Measurements from ENCODE around the gene FGF22. TPM values are rescaled to one million over a fixed set of nuclear protein-coding genes. Genes with fewer than 3 reads are reported as not detected.
"Not testable (repeated sequence)": the region's sequence is repeated elsewhere in the genome, so short reads cannot be mapped to it uniquely, and the experiment has no call there.

Gene FGF22
- polyA plus RNA-seq, 1 donor from 2014 or later, result 0.48 TPM

DNA sequence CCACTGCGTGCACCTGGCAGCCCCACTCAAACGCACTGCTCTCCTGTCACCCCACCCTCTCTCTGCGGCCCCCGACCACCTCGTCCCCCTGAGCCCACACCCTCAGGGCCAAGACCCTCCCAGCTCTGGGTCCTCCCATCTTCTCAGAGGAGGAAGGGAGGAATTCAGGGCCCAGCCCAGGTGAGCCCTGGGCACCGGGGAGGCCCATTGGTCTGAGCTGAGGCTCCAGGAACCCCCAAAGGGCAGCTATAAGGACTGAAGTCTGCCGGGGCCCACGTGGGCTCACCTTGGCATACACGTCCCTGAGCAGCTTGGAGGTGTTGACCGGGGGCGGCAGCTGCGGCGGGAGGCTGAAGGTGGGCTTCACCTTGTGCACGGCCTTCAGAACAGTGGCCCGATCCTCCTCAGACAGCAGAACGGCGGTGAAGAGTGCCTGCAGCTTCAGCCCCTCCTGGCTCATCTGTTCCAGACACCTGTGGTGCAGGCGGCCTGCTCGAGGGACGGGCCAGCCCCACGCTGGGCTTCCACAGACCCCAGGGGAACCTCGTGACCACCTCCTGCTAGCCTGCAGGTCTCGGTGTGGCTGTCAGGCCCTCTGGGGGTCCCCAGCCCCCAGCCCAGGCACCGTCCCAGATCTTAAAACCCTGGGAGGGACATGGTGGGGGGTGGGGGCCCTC is 15.1 kb upstream of the FGF22 start:
- H3K4me2 ChIP-seq (ENCODE audit: low read length), result no peak overlapping the region
- H4K20me1 ChIP-seq (ENCODE audit: insufficient read depth), result no peaks in the 10 kb centered on the region
- H3K4me3 ChIP-seq (ENCODE audit: low read length), result no peak overlapping the region
- no peak for TF ChIP-seq CTCF (IDR thresholded peaks at IDR 0.05; ENCODE audit: poor library complexity, severe bottlenecking)
- TF ChIP-seq EP300 (conservative IDR thresholded peaks at IDR 0.05; ENCODE audit: poor library complexity, severe bottlenecking), result no peak
- TF ChIP-seq REST (IDR thresholded peaks at IDR 0.05; ENCODE audit: borderline replicate concordance), result no peak
- no peak for TF ChIP-seq RAD21 (conservative IDR thresholded peaks at IDR 0.05)
- TF ChIP-seq SMC3 (conservative IDR thresholded peaks at IDR 0.05; ENCODE audit: poor library complexity), result no peak
- no peak for TF ChIP-seq MXI1 (conservative IDR thresholded peaks at IDR 0.05; ENCODE audit: poor library complexity, severe bottlenecking)
- no peak for TF ChIP-seq EZH2 (IDR thresholded peaks at IDR 0.05; ENCODE audit: borderline replicate concordance, insufficient read depth, low read length, poor library complexity, severe bottlenecking)
- TF ChIP-seq POLR2AphosphoS5 (IDR thresholded peaks at IDR 0.05), result no peak
- no peak for TF ChIP-seq TAF1 (IDR thresholded peaks at IDR 0.05; ENCODE audit: low read depth)
- H3K9ac ChIP-seq (ENCODE audit: low read length), result no peak overlapping the region
- no peaks in the 10 kb centered on the region for H3K36me3 ChIP-seq (ENCODE audit: insufficient read depth, low read length)
- no peaks in the 10 kb centered on the region for H3K9me2 ChIP-seq (ENCODE audit: insufficient read depth, low read length)
- H2AFZ ChIP-seq (ENCODE audit: low read depth, low read length), result no peak overlapping the region
- no peaks in the 10 kb centered on the region for H3K79me2 ChIP-seq (replicated peaks; ENCODE audit: insufficient read depth, low read length)
- H3K27me3 ChIP-seq (ENCODE audit: insufficient read depth, low read depth, low read length), result no peaks in the 10 kb centered on the region
- no peaks in the 10 kb centered on the region for H3K9me3 ChIP-seq (ENCODE audit: low read length)
- no peaks in the 10 kb centered on the region for H3F3A ChIP-seq (ENCODE audit: insufficient read depth, low read length, poor library complexity, severe bottlenecking)
- H3K27ac ChIP-seq (ENCODE audit: low read length), result no peak overlapping the region

- H3K4me2 ChIP-seq (ENCODE audit: low read length), result no peak overlapping the region
- no peak overlapping the region for H3K4me3 ChIP-seq (ENCODE audit: low read length)
- no peaks in the 10 kb centered on the region for H3K9me2 ChIP-seq (ENCODE audit: insufficient read depth, low read length)
- no peaks in the 10 kb centered on the region for H3K27me3 ChIP-seq (ENCODE audit: insufficient read depth, low read depth, low read length)
- no peaks in the 10 kb centered on the region for H3K79me2 ChIP-seq (replicated peaks; ENCODE audit: insufficient read depth, low read length)
- H3K9me3 ChIP-seq (ENCODE audit: low read length), result no peaks in the 10 kb centered on the region
- H4K20me1 ChIP-seq (ENCODE audit: insufficient read depth), result no peaks in the 10 kb centered on the region
- no peaks in the 10 kb centered on the region for H3K36me3 ChIP-seq (ENCODE audit: insufficient read depth, low read length)
- H2AFZ ChIP-seq (ENCODE audit: low read depth, low read length), result no peak overlapping the region
- no peaks in the 10 kb centered on the region for H3F3A ChIP-seq (ENCODE audit: insufficient read depth, low read length, poor library complexity, severe bottlenecking)
- TF ChIP-seq REST (IDR thresholded peaks at IDR 0.05; ENCODE audit: borderline replicate concordance), result no peak
- TF ChIP-seq POLR2AphosphoS5 (IDR thresholded peaks at IDR 0.05), result no peak
- no peak for TF ChIP-seq TAF1 (IDR thresholded peaks at IDR 0.05; ENCODE audit: low read depth)
- no peak for TF ChIP-seq EZH2 (IDR thresholded peaks at IDR 0.05; ENCODE audit: borderline replicate concordance, insufficient read depth, low read length, poor library complexity, severe bottlenecking)
- TF ChIP-seq EP300 (conservative IDR thresholded peaks at IDR 0.05; ENCODE audit: poor library complexity, severe bottlenecking), result no peak
- no peak for TF ChIP-seq SMC3 (conservative IDR thresholded peaks at IDR 0.05; ENCODE audit: poor library complexity)
- TF ChIP-seq MXI1 (conservative IDR thresholded peaks at IDR 0.05; ENCODE audit: poor library complexity, severe bottlenecking), result no peak
- no peak for TF ChIP-seq RAD21 (conservative IDR thresholded peaks at IDR 0.05)
- no peak for TF ChIP-seq CTCF (IDR thresholded peaks at IDR 0.05; ENCODE audit: poor library complexity, severe bottlenecking)
- no peak overlapping the region for H3K9ac ChIP-seq (ENCODE audit: low read length)
- H3K27ac ChIP-seq (ENCODE audit: low read length), result no peak overlapping the region
These were observed 14.4 kb upstream of the FGF22 start for GRCh38 chr19:625257-625656.

DNA sequence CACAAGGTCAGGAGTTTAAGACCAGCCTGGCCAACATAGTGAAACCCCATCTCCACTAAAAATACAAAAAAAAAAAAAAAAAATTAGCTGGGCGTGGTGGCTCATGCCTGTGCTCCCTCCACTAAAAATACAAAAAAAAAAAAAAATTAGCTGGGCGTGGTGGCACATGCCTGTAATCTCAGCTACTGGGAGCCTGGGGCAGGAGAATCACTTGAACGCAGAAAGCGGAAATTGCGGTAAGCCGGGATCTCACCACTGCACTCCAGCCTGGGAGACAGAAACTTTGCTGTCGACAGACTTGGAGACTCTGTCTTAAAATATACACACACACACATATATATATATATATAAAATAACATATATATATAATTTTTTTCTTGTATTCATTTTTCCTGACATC is 13.1 kb upstream of the FGF22 start:
- not testable (repeated sequence) for H3F3A ChIP-seq (ENCODE audit: insufficient read depth, low read length, poor library complexity, severe bottlenecking); H3K9ac ChIP-seq (ENCODE audit: low read length); H3K4me3 ChIP-seq (ENCODE audit: low read length); H3K27me3 ChIP-seq (ENCODE audit: insufficient read depth, low read depth, low read length); H3K4me2 ChIP-seq (ENCODE audit: low read length); H2AFZ ChIP-seq (ENCODE audit: low read depth, low read length); H4K20me1 ChIP-seq (ENCODE audit: insufficient read depth); H3K9me2 ChIP-seq (ENCODE audit: insufficient read depth, low read length); H3K36me3 ChIP-seq (ENCODE audit: insufficient read depth, low read length); H3K79me2 ChIP-seq (replicated peaks; ENCODE audit: insufficient read depth, low read length); H3K9me3 ChIP-seq (ENCODE audit: low read length); H3K27ac ChIP-seq (ENCODE audit: low read length)
